Measurements from ENCODE around the gene TOMM5.

GRCh38 chr9:37608250-37608649 is 15.9 kb upstream of the TOMM5 start:
- no peak for TF ChIP-seq ZNF597 (CRISPR knock-in tag; IDR thresholded peaks at IDR 0.05)
- TF ChIP-seq TCF12 (IDR thresholded peaks at IDR 0.05), result no peak
- no peak for TF ChIP-seq TCF12 (CRISPR knock-in tag; IDR thresholded peaks at IDR 0.05)
- no peak for TF ChIP-seq PRDM15 (CRISPR knock-in tag; IDR thresholded peaks at IDR 0.05)
- TF ChIP-seq MYNN (CRISPR knock-in tag; IDR thresholded peaks at IDR 0.05; ENCODE audit: low read depth), result no peak
- TF ChIP-seq NBN (conservative IDR thresholded peaks at IDR 0.05), result no peak

Data from HepG2 (cell line).